ENCODE data around the gene RPIA. TPM values are rescaled to one million over a fixed set of nuclear protein-coding genes. Genes with fewer than 3 reads are reported as not detected.
A peak's percentile ranks its signal among the peaks of the same experiment; 100 is the strongest.

Gene RPIA
- total and polyA plus RNA-seq, 2 of the 4 experiments (the other 2 are of a cell fraction) = 4.1 to 8.6 TPM

DNA sequence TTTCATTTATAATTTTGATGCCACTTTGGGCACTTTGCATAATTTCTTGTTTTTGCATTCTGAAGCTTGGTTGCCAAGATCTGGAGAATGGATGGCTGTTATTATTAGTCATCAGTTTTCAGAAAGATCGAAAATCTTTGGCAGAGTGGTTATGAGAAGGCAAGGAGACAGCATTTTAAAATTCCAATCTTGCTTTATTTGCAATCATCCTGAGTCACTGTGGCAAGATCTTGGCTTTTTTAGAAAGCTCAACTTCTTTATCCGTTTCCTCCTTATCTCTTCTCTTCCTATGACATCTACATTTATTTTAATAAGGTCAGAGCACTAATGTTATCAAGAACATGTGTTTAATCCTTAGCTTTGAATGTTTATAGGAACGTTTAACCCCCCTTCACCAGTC, 33.1 kb upstream of the RPIA start:
- Histone ChIP-seq H3K4me2 (ENCODE audit: low read depth, low read length) (peak overlapping the region; percentile 60; the same call in 1 of the 2 replicates), H3K79me1 (ENCODE audit: low read depth in 1 of 2, low read length in 2 of 2) (no peaks in the 10 kb centered on the region), H3K4me3 (ENCODE audit: insufficient read depth, low read depth, low read length) (no peak overlapping the region), H3K36me3 (ENCODE audit: control insufficient read depth, insufficient read depth, low read length) (no peaks in the 10 kb centered on the region), H2BK20ac (ENCODE audit: low read depth, low read length) (no peak overlapping the region), H2AK9ac (replicated peaks; ENCODE audit: low read depth, low read length, poor library complexity) (no peak overlapping the region), H3K14ac (replicated peaks; ENCODE audit: low read depth, low read length) (no peak overlapping the region), H4K91ac (ENCODE audit: insufficient read depth, low read depth, low read length) (no peak overlapping the region), H3K23ac (ENCODE audit: low read depth, low read length) (no peak overlapping the region), H4K5ac (ENCODE audit: low read depth, low read length) (no peak overlapping the region), H3K4ac (ENCODE audit: low read depth, low read length) (no peak overlapping the region), H2BK15ac (ENCODE audit: low read depth, low read length) (no peak overlapping the region), H3K9me1 (ENCODE audit: insufficient read depth, low read length) (no peaks in the 10 kb centered on the region; the same call in 1 of the 2 replicates), H3K18ac (ENCODE audit: low read depth, low read length) (no peak overlapping the region), H2BK120ac (ENCODE audit: low read depth, low read length) (no peak overlapping the region), H4K20me1 (ENCODE audit: insufficient read depth, low read length) (no peaks in the 10 kb centered on the region), H3K56ac (ENCODE audit: extremely low read depth, insufficient read depth, low read length) (no peak overlapping the region), H3K9ac (ENCODE audit: low read depth, low read length) (no peak overlapping the region), H2AFZ (replicated peaks; ENCODE audit: low read length, poor library complexity) (no peak overlapping the region), H3K27me3 (ENCODE audit: control insufficient read depth, insufficient read depth, low read length) (no peaks in the 10 kb centered on the region), H3K4me1 (ENCODE audit: control insufficient read depth, insufficient read depth, low read length) (peaks cover 12% of the 10 kb centered on the region), H3K27ac (ENCODE audit: insufficient read depth, low read length) (peak overlapping the region; percentile 9; the same call in 1 of the 2 replicates), H3K9me3 (ENCODE audit: control insufficient read depth, insufficient read depth, low read length) (no peaks in the 10 kb centered on the region), H4K8ac (ENCODE audit: low read depth in 2 of 2, low read length in 2 of 2) (no peak overlapping the region), H2BK5ac (ENCODE audit: low read depth, low read length, poor library complexity, severe bottlenecking) (peak overlapping the region; percentile 68), H2AK5ac (ENCODE audit: low read depth, low read length) (no peak overlapping the region)
- TF ChIP-seq, protein P1, sequence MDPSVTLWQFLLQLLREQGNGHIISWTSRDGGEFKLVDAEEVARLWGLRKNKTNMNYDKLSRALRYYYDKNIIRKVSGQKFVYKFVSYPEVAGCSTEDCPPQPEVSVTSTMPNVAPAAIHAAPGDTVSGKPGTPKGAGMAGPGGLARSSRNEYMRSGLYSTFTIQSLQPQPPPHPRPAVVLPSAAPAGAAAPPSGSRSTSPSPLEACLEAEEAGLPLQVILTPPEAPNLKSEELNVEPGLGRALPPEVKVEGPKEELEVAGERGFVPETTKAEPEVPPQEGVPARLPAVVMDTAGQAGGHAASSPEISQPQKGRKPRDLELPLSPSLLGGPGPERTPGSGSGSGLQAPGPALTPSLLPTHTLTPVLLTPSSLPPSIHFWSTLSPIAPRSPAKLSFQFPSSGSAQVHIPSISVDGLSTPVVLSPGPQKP (IDR thresholded peaks at IDR 0.05; ENCODE audit: borderline replicate concordance, low read depth, low read length) = no peak
- no peak for TF ChIP-seq RFX5 (IDR thresholded peaks at IDR 0.05; ENCODE audit: low read depth, low read length)
- TF ChIP-seq SMC3 (IDR thresholded peaks at IDR 0.05; ENCODE audit: low read depth, low read length) = no peak
- TF ChIP-seq, protein P2, sequence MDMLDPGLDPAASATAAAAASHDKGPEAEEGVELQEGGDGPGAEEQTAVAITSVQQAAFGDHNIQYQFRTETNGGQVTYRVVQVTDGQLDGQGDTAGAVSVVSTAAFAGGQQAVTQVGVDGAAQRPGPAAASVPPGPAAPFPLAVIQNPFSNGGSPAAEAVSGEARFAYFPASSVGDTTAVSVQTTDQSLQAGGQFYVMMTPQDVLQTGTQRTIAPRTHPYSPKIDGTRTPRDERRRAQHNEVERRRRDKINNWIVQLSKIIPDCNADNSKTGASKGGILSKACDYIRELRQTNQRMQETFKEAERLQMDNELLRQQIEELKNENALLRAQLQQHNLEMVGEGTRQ (IDR thresholded peaks at IDR 0.05; ENCODE audit: low read depth, low read length) = no peak
- TF ChIP-seq CEBPB (IDR thresholded peaks at IDR 0.05; ENCODE audit: low read depth, low read length) = peak; percentile 77
- TF ChIP-seq POLR2A (IDR thresholded peaks at IDR 0.05; ENCODE audit: low read depth, low read length) = no peak
- no peak; the same call in 1 of the 2 replicates for TF ChIP-seq FOS (IDR thresholded peaks at IDR 0.05; ENCODE audit: low read depth, low read length)
- TF ChIP-seq BHLHE40 (IDR thresholded peaks at IDR 0.05; ENCODE audit: low read depth, low read length) = no peak
- no peak for TF ChIP-seq CHD1 (IDR thresholded peaks at IDR 0.05; ENCODE audit: low read depth, low read length)
- peak; percentile 47; the same call in 1 of the 2 replicates for TF ChIP-seq MAFK (IDR thresholded peaks at IDR 0.05; ENCODE audit: low read depth, low read length)
- TF ChIP-seq NFE2L2 (IDR thresholded peaks at IDR 0.05; ENCODE audit: low read depth, low read length) = peak; percentile 35; the same call in 1 of the 2 replicates
- TF ChIP-seq MXI1 (IDR thresholded peaks at IDR 0.05; ENCODE audit: borderline replicate concordance, low read depth, low read length) = no peak
- TF ChIP-seq, protein P3, sequence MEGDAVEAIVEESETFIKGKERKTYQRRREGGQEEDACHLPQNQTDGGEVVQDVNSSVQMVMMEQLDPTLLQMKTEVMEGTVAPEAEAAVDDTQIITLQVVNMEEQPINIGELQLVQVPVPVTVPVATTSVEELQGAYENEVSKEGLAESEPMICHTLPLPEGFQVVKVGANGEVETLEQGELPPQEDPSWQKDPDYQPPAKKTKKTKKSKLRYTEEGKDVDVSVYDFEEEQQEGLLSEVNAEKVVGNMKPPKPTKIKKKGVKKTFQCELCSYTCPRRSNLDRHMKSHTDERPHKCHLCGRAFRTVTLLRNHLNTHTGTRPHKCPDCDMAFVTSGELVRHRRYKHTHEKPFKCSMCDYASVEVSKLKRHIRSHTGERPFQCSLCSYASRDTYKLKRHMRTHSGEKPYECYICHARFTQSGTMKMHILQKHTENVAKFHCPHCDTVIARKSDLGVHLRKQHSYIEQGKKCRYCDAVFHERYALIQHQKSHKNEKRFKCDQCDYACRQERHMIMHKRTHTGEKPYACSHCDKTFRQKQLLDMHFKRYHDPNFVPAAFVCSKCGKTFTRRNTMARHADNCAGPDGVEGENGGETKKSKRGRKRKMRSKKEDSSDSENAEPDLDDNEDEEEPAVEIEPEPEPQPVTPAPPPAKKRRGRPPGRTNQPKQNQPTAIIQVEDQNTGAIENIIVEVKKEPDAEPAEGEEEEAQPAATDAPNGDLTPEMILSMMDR (conservative IDR thresholded peaks at IDR 0.05; ENCODE audit: low read depth, low read length) = no peak
- no CpG with 5 or more reads among the region's 3 CpGs for WGBS, 2 experiments (ENCODE audit: extremely low coverage in 2 of 2, insufficient read length in 1 of 2)
- in situ Hi-C loops (cut with MboI; ENCODE audit: low sequenced_read_pairs) (loop anchor here (25.0 kb wide), 2 partner anchors 471 to 596 kb away; partner anchors contain the start of genes KRCC1 and SMYD1), dilution Hi-C loops (cut with HindIII; ENCODE audit: low sequenced_read_pairs, unreplicated experiment) (no loop called here), intact Hi-C loops (cut with micrococcal nuclease) (loop anchor here (2.0 to 5.0 kb wide), 2 partner anchors 32 to 56 kb away; partner anchors contain the start of gene EIF2AK3)
- DNase-seq = peak; percentile 79
- ChIA-PET CTCF (interaction anchor here (1.3 to 1.8 kb wide), 3 partner anchors 13 to 67 kb away, joined by 5 to 8 read pairs (median 5); no protein-coding TSS in a partner anchor), POLR2A (ENCODE audit: unreplicated experiment) (no interaction called here)
- BruUV-seq (replicated peaks) = no TSS peak
- ATAC-seq (ENCODE audit: low read depth) = peak; percentile 33
